ENCODE measurements around the gene NPAT.

GRCh38 chr11:108135845-108136544 is 86.4 kb downstream of the NPAT start:
- TF ChIP-seq POLR2A (IDR thresholded peaks at IDR 0.05) (no peak), POLR2AphosphoS5 (IDR thresholded peaks at IDR 0.05) (no peak)
